ENCODE data around the gene SLC49A4. TPM values are rescaled to one million over a fixed set of nuclear protein-coding genes. Genes with fewer than 3 reads are reported as not detected.

The SLC49A4 gene
- total and polyA plus RNA-seq, 2 of the 13 experiments (the other 11 are each of a cell fraction or from before 2014, with no cell fraction given): 6.5 to 16.3 TPM

GRCh38 chr3:122794779-122795673 is at the start of gene SLC49A4 (continued):
- TF ChIP-seq MXI1 (IDR thresholded peaks at IDR 0.05; ENCODE audit: borderline replicate concordance, low read depth, low read length): peak; percentile 44; the same call in 1 of the 3 replicates
- no peak for TF ChIP-seq PCBP1 (IDR thresholded peaks at IDR 0.05; ENCODE audit: borderline replicate concordance, low read depth, low read length)
- no peak for TF ChIP-seq DPF2 (CRISPR knock-in tag; IDR thresholded peaks at IDR 0.05; ENCODE audit: borderline replicate concordance, low read depth)
- peak; percentile 76; the same call in 1 of the 2 replicates for TF ChIP-seq ZNF761 (CRISPR knock-in tag; conservative IDR thresholded peaks at IDR 0.05)
- TF ChIP-seq, protein P1, sequence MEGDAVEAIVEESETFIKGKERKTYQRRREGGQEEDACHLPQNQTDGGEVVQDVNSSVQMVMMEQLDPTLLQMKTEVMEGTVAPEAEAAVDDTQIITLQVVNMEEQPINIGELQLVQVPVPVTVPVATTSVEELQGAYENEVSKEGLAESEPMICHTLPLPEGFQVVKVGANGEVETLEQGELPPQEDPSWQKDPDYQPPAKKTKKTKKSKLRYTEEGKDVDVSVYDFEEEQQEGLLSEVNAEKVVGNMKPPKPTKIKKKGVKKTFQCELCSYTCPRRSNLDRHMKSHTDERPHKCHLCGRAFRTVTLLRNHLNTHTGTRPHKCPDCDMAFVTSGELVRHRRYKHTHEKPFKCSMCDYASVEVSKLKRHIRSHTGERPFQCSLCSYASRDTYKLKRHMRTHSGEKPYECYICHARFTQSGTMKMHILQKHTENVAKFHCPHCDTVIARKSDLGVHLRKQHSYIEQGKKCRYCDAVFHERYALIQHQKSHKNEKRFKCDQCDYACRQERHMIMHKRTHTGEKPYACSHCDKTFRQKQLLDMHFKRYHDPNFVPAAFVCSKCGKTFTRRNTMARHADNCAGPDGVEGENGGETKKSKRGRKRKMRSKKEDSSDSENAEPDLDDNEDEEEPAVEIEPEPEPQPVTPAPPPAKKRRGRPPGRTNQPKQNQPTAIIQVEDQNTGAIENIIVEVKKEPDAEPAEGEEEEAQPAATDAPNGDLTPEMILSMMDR (CRISPR knock-in tag; IDR thresholded peaks at IDR 0.05): 0 out of 2 replicates have a peak, but pooled peaks have one; percentile 15
- TF ChIP-seq ATF7-NPFF (CRISPR knock-in tag; IDR thresholded peaks at IDR 0.05; ENCODE audit: low read depth): peak; percentile 82
- no peak for TF ChIP-seq POLR2AphosphoS2 (IDR thresholded peaks at IDR 0.05; ENCODE audit: low read depth, low read length)
- TF ChIP-seq PHF20 (CRISPR knock-in tag; IDR thresholded peaks at IDR 0.05): 0 out of 2 replicates have a peak, but pooled peaks have one; percentile 33
- TF ChIP-seq RFXAP (CRISPR knock-in tag; IDR thresholded peaks at IDR 0.05; ENCODE audit: borderline replicate concordance): peak; percentile 57; the same call in 1 of the 2 replicates
- TF ChIP-seq ZNF24 (IDR thresholded peaks at IDR 0.05): no peak
- TF ChIP-seq STAT6 (CRISPR knock-in tag; IDR thresholded peaks at IDR 0.05; ENCODE audit: borderline replicate concordance): no peak
- TF ChIP-seq, protein P2, sequence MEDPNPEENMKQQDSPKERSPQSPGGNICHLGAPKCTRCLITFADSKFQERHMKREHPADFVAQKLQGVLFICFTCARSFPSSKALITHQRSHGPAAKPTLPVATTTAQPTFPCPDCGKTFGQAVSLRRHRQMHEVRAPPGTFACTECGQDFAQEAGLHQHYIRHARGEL (CRISPR knock-in tag; IDR thresholded peaks at IDR 0.05): no peak
- no peak for TF ChIP-seq TSC22D2 (CRISPR knock-in tag; IDR thresholded peaks at IDR 0.05; ENCODE audit: borderline replicate concordance)
- no peak for TF ChIP-seq TOE1 (CRISPR knock-in tag; IDR thresholded peaks at IDR 0.05)
- peak; percentile 25; the same call in 1 of the 2 replicates for TF ChIP-seq MAZ (IDR thresholded peaks at IDR 0.05; ENCODE audit: borderline replicate concordance, low read depth, low read length)
- peak; percentile 60; the same call in 1 of the 2 replicates for TF ChIP-seq MAZ (CRISPR knock-in tag; IDR thresholded peaks at IDR 0.05; ENCODE audit: low read depth)
- TF ChIP-seq MED13 (CRISPR knock-in tag; IDR thresholded peaks at IDR 0.05): 0 out of 2 replicates have a peak, but pooled peaks have one; percentile 25
- TF ChIP-seq MED8 (CRISPR knock-in tag; IDR thresholded peaks at IDR 0.05; ENCODE audit: insufficient replicate concordance): peak; percentile 74
- TF ChIP-seq ZNF556 (CRISPR knock-in tag; IDR thresholded peaks at IDR 0.05; ENCODE audit: borderline replicate concordance): no peak
- TF ChIP-seq, protein P3, sequence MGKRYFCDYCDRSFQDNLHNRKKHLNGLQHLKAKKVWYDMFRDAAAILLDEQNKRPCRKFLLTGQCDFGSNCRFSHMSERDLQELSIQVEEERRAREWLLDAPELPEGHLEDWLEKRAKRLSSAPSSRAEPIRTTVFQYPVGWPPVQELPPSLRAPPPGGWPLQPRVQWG (CRISPR knock-in tag; IDR thresholded peaks at IDR 0.05; ENCODE audit: borderline replicate concordance, low read depth): no peak
- TF ChIP-seq ZNF362 (CRISPR knock-in tag; IDR thresholded peaks at IDR 0.05; ENCODE audit: borderline replicate concordance): no peak
- TF ChIP-seq ZMYM3 (CRISPR knock-in tag; IDR thresholded peaks at IDR 0.05): no peak

All from HepG2 (cell line).